Kidney tubule cell (primary cell): ENCODE data around the gene HSPG2.
"Not testable (repeated sequence)": the region's sequence is repeated elsewhere in the genome, so short reads cannot be mapped to it uniquely, and the experiment has no call there.

Source experiments
- DNase-seq: peaks from one replicate; pipeline ENCODE4 v3.0.0-alpha.2; 2018; ENCODE audit warnings: low spot score

The HSPG2 gene

DNA sequence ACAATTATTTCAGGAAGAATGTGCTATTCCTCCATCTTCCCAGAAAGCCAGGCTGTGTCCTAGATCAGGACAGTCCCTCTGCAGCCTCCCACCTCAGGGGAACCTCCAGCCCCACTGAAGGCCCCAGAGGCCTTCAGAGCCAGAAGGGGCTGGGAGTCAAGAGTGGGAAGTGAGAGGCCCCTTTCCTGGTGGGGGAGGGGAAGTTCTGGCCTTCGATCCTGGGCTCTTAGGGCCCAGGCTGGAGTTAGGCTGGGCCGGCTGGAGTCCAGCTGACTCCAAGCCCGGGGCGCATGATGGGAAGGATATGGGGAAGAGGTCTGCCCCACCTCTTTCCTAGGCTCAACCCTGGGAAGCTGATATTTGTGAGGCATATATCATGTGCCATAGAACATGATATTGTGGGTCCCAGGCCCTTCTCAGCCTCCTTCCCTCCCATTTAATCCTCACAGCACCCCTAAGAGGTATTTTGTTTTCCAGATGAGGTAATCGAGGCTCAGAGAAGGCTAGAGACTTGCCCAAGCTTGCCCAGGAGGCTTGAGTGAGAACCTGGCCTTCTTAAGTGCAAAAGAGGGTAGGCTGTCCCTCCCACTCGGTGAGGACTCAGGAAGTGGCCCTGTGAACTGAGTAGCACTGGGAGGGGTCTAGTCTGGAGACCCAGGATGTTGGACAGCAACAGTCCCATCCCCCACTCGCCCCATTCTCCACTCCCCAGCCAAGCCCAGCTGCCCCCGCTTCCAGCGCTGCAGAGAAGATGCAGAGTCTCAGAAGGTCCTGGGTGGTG, 18.6 kb upstream of the HSPG2 start:
- DNase-seq, result no peak

DNA sequence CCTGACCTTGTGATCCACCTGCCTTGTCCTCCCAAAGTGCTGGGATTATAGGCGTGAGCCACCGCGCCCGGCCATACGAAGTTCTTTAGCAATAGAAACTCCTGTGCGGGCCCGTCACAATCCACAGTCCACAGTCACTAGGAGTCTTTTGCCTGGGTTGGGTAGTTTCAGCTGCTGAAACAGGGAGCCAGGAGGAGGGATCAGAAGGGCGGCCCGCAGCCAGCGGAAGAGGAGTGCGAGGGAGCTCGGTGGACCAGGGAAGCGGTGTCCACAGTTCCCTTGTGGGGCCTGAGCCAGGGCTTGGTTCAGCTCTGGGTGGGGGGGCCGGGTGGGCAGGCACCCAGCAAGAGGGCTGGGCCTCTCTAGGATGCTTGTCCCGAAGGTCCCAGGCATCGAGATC, 17.9 kb upstream of the HSPG2 start:
- no peak for DNase-seq

DNA sequence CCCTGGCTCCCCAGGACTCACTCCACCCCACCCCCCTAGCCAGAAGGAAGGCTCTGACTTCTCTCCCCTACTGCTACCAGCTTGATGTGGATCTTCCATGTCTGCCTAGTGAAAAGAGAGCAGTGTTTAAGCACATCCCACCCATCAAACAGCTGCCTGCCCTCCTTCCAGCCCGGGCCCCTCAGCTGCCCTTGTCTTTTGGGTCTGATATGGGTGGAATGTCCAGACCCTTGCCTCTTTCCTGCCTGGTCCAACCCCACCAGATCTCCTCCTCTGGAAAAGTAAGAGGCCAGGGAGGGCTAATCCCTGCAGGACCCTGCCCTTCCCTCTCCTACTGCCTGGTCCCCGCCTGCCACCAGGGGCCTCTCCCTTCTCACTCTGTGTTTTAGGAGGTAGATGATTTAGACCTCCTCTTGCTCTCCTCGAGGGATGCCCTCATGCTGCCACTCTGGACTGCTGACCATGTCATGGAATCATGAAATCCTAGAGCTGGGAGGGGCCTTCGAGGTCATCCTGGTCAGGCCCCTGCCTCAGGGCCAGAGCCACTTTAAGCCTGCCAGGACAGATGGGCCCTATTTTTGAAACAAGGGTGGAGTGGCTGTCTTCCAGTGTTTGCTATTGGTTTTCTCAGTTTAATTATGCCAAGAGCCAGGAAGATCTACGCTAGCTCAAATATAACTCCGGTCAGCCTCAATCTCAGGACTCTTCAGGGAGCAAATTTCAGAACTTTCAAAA, 15.8 kb upstream of the HSPG2 start:
- DNase-seq, result no peak

DNA sequence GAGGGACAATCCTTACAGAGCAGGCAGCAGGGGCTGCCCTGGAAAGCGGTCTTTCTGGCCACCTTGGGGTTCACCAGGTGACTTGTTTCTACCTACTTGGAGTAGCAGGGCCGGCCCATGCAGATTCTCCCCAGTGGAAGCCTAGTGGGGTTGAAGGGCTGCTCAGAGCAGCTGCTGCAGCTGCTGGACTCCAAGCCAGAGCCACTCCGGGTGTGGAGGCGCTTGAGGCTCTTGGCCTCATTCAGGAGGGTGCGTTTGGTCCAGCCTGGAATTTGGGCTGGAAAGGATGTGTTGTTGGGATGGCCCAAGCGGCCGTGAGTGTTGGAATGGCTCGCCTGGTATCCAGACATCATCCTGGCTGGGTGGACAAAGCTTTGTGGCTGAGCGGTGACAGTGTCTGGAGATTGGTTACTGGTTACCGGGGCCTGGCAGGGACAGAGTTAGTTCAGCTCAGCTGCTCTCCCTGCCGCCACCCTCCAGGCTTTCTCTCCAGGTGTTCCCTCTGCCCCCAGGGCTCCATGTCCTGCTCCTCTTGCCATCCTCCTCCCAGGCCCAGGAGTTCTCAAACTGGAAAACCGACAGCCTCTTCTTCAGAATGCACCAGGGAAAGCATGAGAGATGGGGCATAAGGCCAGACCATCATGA, 14.2 kb upstream of the HSPG2 start:
- peak; percentile 22 for DNase-seq

DNA sequence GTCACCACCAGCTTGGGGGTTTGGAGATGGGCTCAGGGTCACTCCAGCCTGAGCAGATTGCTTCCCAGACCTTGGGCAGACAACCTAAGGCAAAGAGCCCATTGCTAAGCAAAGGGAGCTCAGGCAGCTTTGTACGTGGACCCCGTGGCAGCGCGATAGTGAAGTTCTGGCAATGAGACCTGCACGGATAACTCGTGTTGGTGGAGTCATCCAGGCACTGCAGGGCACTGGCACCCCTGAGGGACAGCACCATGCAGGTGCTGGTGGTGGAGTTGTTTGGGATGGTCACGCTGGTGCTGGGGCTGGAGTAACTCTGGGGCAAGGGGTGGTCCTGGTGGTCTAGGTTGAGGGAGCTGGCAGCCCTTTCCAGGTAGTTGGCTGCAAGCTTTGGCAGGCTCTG, 13.6 kb upstream of the HSPG2 start:
- DNase-seq, result no peak

DNA sequence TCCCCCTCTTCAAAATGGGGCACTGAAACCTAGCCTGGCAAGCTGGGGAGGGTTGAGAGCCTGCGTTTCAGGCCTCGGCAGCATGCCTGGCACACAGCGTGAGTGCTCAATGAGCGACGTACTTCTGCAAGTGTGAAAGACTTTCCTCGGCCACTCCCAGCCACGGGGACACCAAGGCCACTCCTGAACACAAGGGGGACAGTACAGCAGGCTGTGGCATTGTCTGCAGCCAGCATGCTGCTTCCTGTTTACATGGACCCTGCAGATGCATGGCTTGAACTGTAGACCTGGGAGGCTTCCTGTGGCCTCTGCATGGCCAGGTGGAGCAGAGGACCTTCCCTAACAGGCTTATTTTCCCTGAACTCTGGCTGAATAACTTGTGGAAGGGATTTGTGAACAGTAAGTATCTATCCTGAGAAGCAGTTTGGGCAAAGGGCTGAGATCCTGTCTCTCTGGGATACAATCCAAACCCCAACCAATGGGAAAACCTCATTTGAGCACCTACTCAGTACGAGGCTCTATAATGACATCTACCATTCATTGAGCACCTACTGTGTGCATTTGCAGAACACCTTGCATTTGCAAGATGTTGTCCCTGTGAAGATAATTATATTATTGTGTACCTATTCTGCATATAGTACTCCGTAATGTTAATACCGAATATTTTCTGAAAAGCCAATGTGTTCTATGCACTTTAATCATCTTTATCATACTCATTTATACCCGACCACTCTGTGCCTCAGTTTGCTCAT, 9.9 kb upstream of the HSPG2 start:
- no peak for DNase-seq

DNA sequence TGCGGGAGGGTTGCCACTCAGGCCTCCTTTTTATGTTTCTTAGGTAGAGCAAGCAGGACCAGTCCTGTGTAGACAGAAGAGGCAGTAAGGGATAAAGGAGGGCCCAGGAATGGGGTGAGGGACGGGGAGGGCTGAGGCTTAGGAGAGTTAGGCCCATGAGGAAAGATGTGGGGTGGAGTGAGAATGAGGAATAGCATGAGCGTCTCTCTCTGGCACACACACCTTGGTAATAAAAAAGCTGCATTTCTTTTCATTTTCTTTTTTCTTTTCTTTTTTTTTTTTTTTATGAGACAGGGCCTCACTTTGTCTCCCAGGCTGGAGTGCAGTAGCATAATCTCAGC, 7.6 kb upstream of the HSPG2 start:
- no peak for DNase-seq

DNA sequence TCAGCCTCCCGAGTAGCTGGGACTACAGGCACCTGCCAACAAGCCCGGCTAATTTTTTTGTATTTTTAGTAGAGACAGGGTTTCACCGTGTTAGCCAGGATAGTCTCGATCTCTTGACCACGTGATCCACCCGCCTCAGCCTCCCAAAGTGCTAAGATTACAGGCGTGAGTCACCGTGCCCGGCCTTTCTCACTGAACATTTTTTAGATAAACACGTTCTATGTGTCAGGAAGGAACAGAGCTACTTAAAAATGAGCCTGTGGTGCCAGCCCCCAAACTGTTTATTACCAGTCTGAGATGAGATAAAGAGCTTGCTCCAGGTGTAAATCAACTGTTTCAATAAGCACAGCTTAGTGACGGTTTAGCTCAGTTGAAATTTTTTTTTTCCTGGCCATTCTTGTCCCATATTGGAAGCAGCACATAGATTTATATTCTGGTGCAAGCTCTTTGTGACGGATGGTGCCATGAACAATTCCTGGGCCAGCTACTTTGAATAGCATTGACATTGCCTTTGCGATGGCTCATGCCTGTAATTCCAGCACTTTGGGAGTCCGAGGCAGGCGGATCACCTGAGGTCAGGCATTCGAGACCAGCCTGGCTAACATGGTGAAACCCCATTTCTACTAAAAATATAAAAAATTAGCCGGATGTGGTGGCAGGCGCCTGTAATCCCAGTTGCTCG, 6.0 kb upstream of the HSPG2 start:
- not testable (repeated sequence) for DNase-seq

DNA sequence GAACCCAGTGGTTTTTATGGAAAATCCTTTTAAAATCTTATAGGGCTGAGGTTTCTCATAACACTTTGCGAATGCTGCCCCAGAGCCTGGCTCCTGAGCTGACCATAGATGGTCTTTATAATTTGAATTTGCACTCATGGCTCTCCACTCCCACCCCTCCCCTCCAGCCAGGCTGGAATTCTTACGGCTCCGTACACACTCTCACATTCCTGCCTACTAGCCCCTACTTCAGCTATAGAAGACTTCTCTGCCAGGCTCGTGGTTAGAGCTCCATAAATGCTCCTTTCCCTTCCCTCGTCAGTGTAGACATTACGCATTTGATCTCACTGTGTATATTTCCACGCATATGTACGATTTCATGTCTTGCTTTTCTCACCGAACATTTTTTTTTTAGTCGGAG, 5.4 kb upstream of the HSPG2 start:
- no peak for DNase-seq

DNA sequence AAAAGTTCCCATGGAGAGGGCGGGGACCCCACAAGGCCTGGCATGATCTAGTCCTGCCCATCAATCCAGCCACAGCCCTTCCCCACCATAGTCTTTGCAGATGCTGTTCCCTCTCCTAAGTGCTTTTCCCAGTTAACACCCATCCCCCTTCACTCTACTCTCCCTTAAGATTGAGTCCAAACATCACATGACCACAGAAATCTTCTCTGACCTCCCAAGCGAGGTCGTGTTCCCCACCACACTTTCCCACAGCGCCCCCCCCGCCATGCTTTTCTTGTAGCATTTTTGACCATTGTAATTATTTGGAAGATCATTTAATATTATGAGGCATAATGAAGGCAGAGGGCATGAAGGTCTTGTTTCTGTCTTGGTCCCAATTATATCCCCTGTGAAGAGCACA, 4.3 kb upstream of the HSPG2 start:
- DNase-seq, result no peak

DNA sequence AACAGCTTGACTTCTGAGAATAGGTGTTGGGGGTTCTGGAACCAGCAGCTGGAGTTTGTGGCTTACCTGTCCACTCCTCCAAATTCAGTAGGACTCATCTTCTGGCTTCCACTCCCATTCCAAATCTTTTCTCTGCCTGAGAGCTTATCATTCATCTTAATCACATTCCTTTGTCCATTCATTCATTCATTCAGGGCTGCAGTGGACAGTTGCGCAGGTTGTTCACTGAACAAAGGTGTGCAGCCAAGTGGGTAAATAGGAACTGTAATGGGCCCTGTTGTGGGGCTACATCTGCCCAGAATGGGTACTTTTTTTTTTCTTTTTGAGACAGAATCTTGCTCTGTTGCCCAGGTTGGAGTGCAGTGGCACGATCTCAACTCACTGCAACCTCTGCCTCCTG, 3.4 kb upstream of the HSPG2 start:
- DNase-seq, result no peak

DNA sequence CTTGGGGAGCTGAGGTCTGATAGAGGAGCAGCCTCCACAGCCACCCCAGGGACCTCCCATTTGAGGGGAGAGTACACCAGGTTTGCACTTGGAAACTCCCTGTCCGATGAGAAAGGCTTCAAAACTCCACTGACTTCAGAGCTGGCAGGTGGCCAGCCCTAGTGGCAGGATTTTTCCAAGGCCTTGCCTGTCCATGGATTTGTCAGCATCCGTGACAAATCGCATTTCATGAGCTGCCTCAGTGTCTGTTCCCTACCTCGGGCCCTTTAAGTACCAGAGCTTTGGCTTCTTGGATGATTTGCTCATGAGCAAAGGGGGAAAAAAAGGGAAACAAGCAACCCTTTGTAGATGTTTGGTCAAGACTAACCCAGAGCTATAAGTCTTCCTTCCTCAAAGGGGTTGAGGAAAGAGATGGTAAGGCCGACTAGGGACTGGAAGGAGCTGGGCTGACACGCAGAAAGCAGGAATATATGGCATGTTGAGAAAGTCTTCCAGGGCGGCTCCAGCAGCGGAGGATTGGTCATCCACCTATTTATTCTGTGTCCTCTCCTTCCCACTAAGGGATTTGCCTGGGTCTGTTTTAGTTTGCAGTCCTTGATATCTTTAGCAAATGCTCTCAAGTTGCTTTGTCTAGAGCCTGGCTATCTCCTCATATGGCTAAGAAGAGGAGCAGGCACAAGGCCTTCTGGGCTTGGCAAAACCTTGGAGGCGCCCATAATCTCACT, 2.7 kb upstream of the HSPG2 start:
- DNase-seq, result peak; percentile 99

DNA sequence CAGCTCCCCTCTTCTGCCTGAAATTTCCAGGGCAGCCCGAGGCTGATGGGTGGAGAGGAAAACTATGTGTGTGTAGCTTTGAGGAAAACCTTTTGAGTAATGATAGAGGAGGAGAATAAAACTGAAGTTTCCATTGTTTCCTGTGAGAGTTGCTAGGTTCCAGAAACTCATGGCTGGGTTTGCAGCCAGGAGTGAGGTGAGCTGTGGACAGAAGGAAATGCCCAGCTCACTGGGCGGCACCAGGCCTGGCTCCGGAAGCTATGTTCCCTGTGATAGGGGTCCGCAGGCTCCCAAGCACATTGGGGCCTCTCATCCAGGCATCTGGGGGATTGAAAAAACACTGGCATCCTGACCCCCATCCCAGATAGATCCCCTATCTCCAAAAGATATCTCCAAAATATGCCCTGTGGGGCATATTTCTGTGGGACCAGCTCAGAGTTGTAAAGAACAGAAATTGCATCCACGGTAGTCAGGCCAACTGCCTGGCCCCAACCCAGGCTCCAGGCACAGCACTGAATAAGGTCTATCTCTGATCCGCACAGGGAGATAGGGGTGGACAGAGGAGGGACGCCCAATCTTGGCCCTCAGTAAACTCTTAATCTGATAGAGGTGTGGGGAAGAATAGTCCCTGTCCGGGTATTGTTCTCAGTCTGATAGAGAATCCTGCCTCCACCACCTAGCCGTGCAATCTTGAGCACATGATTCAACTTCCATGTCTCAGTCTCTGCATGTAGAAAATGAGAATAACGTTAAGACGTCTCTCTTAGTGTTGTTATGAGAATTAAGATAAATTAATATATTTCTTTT, 1.8 kb upstream of the HSPG2 start:
- peak; percentile 50 for DNase-seq

DNA sequence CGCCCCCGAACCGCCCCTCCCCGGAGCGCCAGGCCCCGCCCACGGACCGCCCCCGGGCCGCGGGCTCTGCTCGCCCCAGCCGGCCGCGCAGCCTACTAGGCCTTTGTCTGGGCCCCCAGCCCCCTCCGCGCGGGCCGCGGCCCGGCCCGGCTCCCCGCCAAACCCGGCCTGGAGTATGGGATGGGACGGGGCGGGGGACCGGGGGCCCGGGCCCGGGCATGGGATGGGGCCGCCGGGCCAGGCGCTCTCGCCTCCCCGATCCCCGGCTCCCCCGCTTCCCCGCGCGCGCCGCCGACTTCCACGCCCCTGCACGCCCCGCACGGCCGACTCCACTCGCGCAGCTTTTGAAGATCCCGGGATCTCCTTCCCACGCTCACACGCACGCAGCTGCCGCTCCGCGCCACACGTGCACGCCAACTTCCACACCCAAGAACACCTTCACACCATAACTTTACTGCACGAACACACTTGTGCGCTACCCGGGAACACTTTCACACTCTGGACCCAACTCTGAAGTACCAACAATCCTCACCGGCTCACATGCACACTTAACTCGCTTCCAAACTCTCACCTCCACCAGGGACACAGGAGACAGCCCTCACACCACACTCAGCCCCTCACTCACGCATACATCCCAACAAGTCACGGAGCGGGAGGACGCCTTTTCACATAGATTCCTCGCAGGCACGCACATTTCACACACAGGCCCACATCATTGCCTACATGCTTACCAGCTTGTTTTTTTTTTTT, 437 bp upstream of the HSPG2 start:
- DNase-seq, result peak; percentile 85

DNA sequence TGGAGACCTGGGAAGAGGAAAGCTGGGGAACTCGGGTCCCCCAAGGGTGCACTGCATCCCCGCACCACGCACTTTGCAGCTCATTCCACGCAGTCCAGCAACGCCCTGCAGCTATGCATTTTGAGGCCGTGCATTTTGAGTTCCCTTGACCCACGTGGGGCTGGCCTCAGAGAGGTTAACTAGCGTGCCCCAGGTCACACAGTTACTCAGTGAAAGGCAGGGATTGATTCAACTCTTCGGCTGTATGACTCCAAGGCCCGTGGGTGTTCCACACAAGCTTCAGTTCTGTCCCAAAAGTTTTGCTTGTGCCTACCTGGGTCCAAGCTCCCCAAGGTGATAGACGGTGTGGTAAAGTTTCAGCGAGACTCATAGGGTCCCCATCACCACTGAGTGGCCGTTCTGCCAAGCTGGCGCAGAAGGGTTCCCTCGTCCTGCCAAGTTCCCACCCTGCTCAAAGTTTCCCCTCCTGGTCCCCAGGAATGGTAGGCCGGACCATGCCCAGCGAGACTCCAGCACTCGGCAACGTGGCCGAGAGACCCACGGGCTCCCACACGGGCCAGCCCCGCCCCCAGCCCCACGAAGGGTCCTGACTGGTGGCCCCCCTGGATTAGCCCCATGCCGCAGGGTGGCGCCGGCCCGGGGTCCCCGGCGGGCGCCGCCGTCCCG, 611 bp downstream of the HSPG2 start:
- no peak for DNase-seq

DNA sequence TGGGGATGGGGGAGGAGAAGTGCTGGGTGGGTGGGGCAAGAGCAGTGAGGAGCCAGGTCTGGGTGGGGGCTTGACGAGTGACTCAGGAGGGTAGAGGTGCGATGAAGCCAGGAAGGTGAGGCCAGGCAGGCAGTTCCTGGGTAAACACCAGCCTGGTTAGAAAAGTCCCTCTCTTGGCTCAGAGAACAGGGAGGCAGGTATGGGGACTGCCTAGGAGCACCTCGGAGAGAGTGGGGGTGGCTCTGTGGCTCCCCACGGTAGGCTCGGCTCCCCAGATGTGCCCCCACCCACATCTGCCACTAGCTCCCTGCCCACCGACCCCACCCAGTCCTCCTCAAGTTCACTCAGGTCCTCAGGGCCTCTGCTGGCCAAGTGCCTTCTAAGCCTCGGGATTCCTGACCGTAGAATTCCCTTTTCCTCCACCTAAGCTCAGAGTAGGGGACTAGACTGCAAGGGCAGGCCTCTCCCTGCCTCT, 1.2 kb downstream of the HSPG2 start:
- DNase-seq, result peak; percentile 85

DNA sequence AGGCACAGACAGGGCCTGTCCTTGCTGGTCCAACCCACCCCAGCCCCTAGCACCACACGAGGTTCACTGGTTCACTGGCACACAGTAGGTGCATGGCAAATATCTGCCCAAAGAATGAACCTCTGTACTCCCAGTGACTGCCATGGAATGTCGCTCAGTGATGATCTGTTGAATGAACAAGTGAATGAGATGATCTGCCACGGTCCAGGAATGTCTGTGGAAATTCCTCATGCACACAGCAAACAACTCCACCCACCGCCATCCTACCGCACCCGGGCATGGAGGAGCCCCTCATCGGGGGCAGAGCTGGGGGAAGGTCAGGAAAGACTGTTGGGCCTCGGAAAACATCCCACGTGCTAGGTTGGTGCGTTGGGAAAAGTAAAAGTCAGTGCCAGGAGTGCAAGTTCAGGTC, 1.7 kb downstream of the HSPG2 start:
- peak; percentile 83 for DNase-seq

DNA sequence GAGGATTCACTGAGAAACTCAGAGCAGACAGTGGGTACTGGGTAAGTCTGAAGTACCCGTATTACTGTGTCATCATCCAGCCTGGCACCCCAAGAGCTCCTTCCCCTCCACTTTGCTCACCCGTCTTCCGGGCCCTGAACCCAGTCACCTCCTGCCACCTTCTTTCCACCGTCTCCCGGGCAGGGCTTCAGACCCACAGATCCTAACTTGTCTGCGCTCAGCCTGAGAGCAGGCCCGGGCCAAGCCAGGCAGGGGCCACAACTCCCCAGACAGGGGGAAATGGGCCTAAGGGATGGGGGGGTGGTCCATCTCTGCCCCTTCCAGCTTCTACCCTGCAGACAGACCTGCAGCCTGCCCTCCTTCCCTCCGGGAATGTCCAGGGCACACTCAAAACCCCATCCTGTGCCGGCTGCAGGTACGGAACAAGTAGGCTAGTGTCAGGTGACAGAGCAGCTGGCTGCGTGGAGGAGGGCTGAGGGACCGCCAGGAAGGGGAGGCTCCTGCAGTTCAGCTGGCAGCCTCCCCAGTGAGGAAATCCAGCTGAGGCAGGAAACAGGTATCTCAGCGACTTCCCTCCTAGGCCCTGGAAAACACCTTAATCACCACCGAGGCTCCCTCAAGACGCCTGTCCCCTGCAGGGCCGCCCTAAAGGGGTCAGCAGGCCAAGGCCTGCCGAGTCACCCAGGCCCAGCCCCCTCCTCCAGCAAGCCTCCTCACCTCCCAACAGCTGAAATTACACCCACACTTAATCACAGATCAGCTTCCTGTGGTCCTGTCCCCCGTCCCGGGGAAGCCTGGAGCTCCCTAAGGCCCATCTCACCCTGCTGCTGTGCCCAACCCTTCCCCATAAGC, 3.5 kb downstream of the HSPG2 start:
- DNase-seq, result peak; percentile 93
